T-helper 22 cell (primary cell): Measurements from ENCODE around the gene TBL3.

Source experiments
- DNase-seq: peaks from one replicate; pipeline ENCODE4 v3.0.0-alpha.2; 2020; ENCODE audit warnings: low read depth

Gene TBL3

GRCh38 chr16:1964506-1965395, 7.1 kb upstream of the TBL3 start, which contains the start of gene RPS2:
TSS of gene RPS2 (minus strand) at chr16:1964826. CDS start at chr16:1964625, 201 bp downstream.
- peak; percentile 100 for DNase-seq

GRCh38 chr16:1965396-1966001, 6.4 kb upstream of the TBL3 start:
- no peak for DNase-seq

DNA sequence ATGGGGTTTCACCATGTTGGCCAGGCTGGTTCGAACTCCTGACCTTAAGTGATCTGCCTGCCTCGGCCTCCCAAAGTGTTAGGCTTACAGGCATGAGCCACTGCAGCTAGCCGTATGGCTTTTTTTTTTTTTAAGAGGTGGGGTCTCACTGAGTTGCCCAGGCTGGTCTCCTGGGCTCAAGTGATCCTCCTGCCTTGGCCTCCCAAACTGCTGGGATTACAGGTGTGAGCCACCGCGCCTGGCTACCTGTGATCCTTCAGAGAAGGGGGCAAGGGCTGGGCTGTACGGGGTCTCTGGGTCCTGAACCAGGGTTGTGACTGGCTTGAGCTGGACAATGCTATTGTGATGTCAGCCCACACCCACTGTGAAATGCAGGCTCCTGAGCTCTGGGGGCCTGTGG, 5.4 kb upstream of the TBL3 start, which contains the start of gene RNF151:
Gene RNF151 (plus strand): TSS at position 397 of the 400 bp plus-strand sequence. CDS start 26 bp downstream, outside the sequence.
- no peak for DNase-seq

GRCh38 chr16:1968146-1968953, 3.5 kb upstream of the TBL3 start:
- no peak for DNase-seq

- DNase-seq, result no peak
Measured at GRCh38 chr16:1972490-1972877, 631 bp downstream of the TBL3 start.

DNA sequence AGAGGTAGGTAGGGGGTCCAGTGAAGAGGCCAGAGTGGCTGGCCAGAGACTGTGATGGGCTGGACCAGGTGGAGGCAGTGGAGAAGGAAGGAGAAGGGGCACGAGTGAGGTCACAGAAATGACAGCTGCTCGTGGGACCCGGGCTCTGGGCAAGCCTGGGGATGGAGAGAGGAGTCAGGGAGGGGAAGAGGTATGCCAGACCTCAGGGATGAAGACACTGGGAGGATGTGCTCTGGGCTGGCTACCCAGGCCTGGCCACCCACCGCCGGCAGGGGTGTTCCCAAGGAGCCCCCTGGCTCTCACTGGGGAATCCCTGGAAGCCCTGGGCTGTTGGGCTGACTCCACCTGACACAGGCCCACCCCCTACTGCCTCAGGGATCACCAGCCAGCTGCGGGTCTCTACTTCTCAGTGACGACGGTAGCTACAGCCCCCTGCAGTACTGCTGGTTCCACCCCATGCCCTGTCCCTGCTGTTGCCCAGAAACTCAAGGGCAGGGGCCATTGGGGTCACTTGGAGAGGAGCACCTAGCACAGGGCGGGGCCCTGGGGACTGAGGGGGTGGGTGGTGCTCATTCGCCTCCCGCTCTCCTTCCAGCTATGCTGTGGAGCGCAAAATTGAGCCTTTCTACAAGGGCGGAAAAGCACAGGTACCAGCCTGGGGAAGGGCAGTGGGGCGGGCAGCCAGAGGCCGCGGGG, 1.8 kb downstream of the TBL3 start:
- DNase-seq, result no peak

DNA sequence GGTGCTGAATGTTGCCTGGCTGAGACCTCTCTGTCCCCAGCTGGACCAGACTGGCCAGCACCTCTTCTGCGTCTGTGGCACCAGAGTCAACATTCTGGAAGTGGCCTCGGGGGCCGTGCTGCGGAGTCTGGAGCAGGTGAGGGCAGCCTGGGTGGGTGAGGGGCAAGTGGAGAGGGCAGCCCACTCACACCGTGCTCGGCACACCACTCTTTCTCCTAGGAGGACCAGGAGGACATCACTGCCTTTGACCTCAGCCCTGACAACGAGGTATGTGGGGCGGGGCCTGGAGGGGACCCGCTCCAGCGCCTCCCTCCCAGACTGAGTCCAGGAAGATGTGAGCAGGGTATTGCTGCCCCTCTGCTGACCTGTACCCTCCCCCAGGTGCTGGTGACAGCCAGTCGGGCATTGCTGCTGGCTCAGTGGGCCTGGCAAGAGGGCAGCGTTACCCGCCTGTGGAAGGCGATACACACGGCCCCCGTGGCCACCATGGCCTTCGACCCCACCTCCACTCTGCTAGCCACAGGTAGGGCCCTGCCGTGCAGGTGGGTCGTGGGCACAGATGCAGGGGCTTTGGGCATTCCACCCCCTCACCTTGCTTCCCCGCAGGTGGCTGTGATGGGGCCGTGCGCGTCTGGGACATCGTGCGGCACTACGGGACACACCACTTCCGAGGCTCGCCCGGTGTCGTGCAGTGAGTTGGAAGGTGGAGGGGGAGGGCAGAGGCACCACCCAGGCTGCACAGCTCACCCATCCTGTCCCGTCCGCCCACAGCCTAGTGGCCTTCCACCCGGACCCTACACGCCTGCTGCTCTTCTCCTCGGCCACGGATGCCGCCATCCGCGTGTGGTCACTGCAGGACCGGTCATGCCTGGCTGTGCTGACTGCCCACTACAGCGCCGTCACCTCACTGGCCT, 2.6 kb downstream of the TBL3 start:
- DNase-seq, result no peak

DNA sequence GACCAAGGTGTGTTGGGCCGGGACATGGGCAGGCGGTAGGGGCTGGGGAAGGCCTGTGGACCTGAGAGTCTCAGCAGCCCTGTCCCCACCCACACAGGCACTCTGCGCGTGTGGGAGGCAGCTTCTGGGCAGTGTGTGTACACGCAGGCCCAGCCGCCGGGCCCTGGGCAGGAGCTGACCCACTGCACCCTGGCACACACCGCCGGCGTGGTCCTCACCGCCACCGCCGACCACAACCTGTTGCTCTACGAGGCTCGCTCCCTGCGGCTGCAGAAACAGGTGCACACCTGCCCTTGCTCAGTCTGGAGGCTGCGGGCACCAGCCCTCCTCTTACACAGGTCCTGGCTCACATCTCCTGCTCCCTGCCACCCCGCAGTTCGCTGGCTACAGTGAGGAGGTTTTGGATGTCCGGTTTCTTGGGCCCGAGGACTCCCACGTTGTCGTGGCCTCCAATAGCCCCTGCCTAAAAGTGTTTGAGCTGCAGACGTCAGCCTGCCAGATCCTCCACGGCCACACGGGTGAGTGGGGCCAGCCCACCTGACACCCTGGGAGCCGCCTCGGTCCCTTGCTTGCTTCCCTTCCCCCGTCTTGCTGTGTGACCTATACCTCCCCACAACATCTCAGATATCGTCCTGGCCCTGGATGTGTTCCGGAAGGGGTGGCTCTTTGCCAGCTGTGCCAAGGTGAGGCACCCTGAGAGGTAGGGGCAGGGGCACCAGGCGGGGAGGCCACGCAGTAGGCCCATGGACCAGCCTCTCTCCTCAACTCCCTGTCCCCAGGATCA, 3.8 kb downstream of the TBL3 start:
- no peak for DNase-seq

GRCh38 chr16:1976216-1976520, 4.3 kb downstream of the TBL3 start:
- DNase-seq, result no peak

GRCh38 chr16:1976951-1977874, 5.4 kb downstream of the TBL3 start:
- DNase-seq, result no peak

DNA sequence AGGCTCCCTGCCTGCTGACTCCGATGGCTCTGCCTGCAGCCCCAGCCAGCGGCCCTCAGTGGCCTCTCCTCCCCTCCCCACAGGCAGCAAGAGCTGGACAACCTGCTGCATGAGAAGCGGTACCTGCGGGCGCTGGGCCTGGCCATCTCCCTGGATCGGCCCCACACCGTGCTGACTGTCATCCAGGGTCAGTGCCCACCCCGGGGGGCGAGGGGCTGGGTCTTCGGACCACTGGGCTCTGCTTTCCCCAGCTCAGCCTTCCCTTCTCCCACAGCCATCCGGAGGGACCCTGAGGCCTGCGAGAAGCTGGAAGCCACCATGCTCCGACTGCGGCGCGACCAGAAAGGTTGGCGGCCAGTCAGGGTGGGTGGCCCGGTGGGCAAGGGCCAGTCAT, 6.0 kb downstream of the TBL3 start:
- no peak for DNase-seq

DNA sequence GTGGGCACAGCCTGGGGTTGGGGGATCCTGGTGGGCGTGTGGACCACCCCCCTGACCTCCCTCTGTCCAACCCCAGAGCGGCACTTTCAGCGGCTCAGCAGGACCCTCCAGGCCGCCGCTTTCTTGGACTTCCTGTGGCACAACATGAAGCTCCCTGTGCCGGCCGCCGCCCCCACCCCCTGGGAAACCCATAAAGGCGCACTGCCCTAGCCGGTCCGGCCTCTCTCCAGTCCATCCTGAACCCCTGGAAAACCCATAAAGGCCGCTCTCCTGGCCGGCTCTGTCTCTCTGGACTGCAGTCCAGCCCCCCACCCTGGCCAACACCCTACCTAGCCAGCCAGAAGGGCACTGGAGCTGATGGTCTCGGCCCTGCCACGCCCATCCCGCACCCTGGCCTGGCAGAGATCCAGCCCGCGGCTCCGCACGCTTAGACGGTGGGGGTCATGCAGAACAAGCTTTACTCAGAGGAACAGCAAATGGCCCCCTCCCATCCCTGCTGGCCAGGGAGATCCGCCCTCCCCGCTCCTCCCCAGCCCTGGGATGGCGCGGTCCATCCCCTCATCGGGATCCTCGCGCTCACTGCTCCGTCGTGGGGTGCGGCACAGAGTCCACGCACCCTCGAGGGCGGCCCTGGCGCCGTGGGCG, 6.7 kb downstream of the TBL3 start:
- DNase-seq, result no peak

GRCh38 chr16:1979271-1980029, 7.6 kb downstream of the TBL3 start:
- DNase-seq, result no peak

GRCh38 chr16:1980030-1980769, 8.3 kb downstream of the TBL3 start:
- DNase-seq, result no peak

- no peak for DNase-seq
Measured at GRCh38 chr16:1980770-1981087, 8.9 kb downstream of the TBL3 start.

- DNase-seq, result no peak
Measured at GRCh38 chr16:1981398-1981836, 9.6 kb downstream of the TBL3 start, which contains the start of gene NOXO1. TSS of gene NOXO1 (minus strand) at chr16:1981469. CDS start at chr16:1981179, 290 bp downstream.

GRCh38 chr16:1982013-1982433, 10.2 kb downstream of the TBL3 start:
- no peak for DNase-seq
